SU-DHL-6 (cell line): Measurements from ENCODE around the gene TMEM191B.
"Not testable (repeated sequence)": the region's sequence is repeated elsewhere in the genome, so short reads cannot be mapped to it uniquely, and the experiment has no call there.

ENCODE experiments used
- H2AFZ ChIP-seq: fragments of 200-600 bp; sonication (generic); 2 replicates; pipeline ENCODE4 v1.6.1; 2014; ENCODE audit warnings: low read depth, mild to moderate bottlenecking, moderate library complexity, mixed read lengths, antibody characterized with exemption, low read length; ENCODE audit not compliant: severe bottlenecking
- H3F3A ChIP-seq: fragments of 200-600 bp; shearing (Covaris generic); 2 replicates; pipeline ENCODE4 v1.6.0; 2016; ENCODE audit warnings: antibody characterized with exemption, mild to moderate bottlenecking; ENCODE audit not compliant: insufficient read depth
- H3K27ac ChIP-seq: fragments of 200-600 bp; sonication (generic); 2 replicates; pipeline ENCODE4 v1.5.1; 2016; ENCODE audit warnings: low read depth, mild to moderate bottlenecking, low read length, moderate library complexity, mixed read lengths
- H3K27me3 ChIP-seq: fragments of 200-600 bp; sonication (generic), shearing (Covaris generic); 2 replicates; pipeline ENCODE4 v1.6.0; 2014; ENCODE audit warnings: mild to moderate bottlenecking, low read length
- H3K36me3 ChIP-seq: fragments of 200-600 bp; sonication (generic); 2 replicates; pipeline ENCODE4 v1.6.1; 2014; ENCODE audit warnings: mild to moderate bottlenecking, low read length, mixed read lengths
- H3K4me2 ChIP-seq: fragments of 300-600, 200-600 bp; shearing (Covaris generic), sonication (generic); 2 replicates; pipeline ENCODE4 v1.6.0; 2014; ENCODE audit warnings: low read length, low read depth, mild to moderate bottlenecking; ENCODE audit not compliant: poor library complexity, severe bottlenecking
- H3K4me3 ChIP-seq: fragments of 200-600 bp; sonication (generic); 2 replicates; pipeline ENCODE4 v1.5.1; 2014; ENCODE audit warnings: antibody characterized with exemption, low read length, mild to moderate bottlenecking, mixed read lengths; ENCODE audit not compliant: insufficient read depth, poor library complexity, severe bottlenecking
- H3K79me2 ChIP-seq: fragments of 200-600 bp; sonication (generic); 2 replicates; pipeline ENCODE4 v1.6.1; 2014; ENCODE audit warnings: mild to moderate bottlenecking, low read length, moderate library complexity; ENCODE audit not compliant: insufficient read depth
- H3K9ac ChIP-seq: fragments of 200-600 bp; sonication (generic); 2 replicates; pipeline ENCODE4 v1.7.0; 2014; ENCODE audit warnings: mild to moderate bottlenecking, low read length
- H3K9me2 ChIP-seq: fragments of 200-600 bp; sonication (generic); replicated peaks from 2 replicates; pipeline ENCODE4 v1.6.1; 2014; ENCODE audit warnings: low read length; ENCODE audit not compliant: insufficient read depth
- H3K9me3 ChIP-seq: fragments of 200-600 bp; sonication (generic); 2 replicates; pipeline ENCODE4 v1.6.1; 2014; ENCODE audit warnings: low read length, mixed read lengths; ENCODE audit not compliant: insufficient read depth
- H4K20me1 ChIP-seq: fragments of 200-600 bp; sonication (generic); 2 replicates; pipeline ENCODE4 v1.6.1; 2014; ENCODE audit warnings: low read depth, mild to moderate bottlenecking, antibody characterized with exemption, low read length, moderate library complexity, mixed read lengths

TMEM191B gene

DNA sequence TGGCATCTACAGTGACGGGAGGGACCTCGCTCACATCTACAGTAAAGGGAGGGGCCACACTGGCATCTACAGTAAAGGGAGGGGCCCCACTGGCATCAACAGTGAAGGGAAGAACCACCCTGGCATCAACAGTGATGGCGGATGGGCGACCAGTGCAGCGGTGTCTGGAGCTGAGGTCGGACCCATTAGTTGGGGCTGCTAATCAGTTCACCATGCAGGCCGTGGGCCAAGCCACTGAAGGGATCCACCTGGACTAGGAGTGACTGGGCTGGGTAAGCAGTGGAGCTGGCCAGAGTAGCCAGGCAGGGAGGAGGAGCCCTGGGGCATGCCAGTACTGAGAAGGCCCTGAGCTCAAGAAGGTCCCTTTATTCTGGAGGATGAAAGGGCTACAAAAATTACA, 23.4 kb downstream of the TMEM191B start:
- not testable (repeated sequence) for H3K4me3 ChIP-seq, H3K27ac ChIP-seq, H3K79me2 ChIP-seq, H3K9ac ChIP-seq, H2AFZ ChIP-seq, H3K4me2 ChIP-seq, H3K36me3 ChIP-seq, H3K9me3 ChIP-seq, H3F3A ChIP-seq, H3K27me3 ChIP-seq, H3K9me2 ChIP-seq, H4K20me1 ChIP-seq

DNA sequence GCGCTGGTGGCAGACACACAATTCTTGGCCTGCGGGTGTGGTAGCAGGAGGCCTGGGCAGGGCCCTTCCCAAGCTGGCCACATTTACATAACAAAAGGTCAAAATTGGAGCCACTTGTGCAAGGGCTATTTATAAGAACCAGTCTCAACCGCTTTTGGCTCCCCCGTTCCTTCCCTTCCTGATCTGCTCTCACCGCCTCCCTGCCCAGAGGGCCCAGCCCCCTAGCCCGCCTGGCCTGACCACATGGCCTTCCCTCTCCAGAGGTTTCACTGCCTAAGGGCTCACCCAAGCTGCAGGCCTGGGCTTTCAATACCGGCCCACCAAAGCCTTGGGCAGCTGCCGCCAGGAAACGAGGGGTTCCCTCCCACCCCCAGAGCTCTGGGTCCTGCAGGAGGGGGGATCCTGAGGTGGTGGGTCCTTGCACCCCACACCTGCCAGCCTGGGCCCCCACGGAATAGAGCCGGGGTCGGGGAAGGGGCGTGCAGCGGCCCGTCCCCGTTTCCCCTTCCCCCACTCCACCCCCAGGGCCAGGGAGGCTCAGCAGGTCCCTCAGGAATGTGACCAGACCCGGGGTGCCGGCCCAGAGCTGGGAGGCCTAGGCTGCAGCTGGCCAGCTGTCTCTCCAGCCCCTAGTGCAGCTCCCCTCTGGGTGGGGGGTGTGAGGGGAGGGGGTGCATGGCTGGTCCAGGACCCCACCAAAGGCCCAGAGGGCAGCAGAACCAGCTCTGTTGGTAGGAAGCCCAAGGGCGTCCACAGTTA, 25.4 kb downstream of the TMEM191B start:
- H3K79me2 ChIP-seq, H2AFZ ChIP-seq, H3K9ac ChIP-seq, H4K20me1 ChIP-seq, H3K4me2 ChIP-seq, H3K36me3 ChIP-seq, H3K27ac ChIP-seq, H3K4me3 ChIP-seq, H3K9me3 ChIP-seq, H3F3A ChIP-seq, H3K9me2 ChIP-seq, H3K27me3 ChIP-seq: not testable (repeated sequence)

DNA sequence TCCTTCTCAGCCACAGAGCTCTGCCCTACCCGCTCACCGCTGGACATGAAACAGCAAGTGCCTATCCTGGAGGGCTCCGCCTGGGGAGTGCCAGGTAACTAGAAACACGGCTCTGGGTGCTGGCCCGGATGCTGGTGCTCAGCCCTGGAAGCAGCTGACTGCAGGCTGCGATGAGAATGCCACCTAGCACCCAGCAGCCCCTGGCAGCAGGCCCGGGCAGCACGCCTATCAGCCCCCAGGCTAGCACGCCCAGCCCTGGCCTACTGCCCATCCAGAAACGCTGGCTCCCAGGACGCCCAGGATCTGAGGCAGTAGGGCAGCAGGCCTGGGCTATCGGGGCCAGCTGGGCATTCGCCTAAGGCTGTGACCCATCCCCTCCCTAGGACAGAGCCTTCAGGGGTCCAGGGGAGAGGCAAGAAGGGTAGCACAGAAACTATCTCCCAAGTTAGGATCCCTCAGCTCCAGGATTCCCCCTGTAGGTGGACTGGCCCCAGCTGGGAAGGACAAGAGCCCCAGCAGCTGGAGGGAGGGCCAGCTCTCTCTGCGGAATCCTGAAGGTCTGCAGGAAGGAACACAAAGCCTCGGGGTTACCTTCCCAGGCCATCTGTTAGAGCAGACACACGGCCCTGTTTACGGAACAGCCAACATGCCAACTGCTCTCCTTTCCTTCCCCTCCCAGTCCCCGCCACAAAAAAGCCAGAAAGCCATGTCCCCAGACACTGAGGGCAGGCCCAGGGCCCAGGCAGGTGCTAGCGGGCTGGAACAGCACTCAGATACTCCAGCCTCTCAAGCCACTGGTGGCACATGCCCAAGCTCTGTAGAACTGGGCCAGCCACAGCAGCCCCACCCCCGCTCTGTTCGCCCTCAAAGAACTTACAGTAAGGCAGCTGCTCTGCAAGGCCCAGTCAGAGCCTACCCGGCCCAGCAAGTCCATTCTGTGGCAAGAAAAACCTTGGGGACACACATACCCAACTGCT, 27.0 kb downstream of the TMEM191B start:
- not testable (repeated sequence) for H3F3A ChIP-seq, H3K4me3 ChIP-seq, H3K9me3 ChIP-seq, H3K4me2 ChIP-seq, H2AFZ ChIP-seq, H3K79me2 ChIP-seq, H3K9me2 ChIP-seq, H3K9ac ChIP-seq, H3K27me3 ChIP-seq, H3K27ac ChIP-seq, H3K36me3 ChIP-seq, H4K20me1 ChIP-seq

DNA sequence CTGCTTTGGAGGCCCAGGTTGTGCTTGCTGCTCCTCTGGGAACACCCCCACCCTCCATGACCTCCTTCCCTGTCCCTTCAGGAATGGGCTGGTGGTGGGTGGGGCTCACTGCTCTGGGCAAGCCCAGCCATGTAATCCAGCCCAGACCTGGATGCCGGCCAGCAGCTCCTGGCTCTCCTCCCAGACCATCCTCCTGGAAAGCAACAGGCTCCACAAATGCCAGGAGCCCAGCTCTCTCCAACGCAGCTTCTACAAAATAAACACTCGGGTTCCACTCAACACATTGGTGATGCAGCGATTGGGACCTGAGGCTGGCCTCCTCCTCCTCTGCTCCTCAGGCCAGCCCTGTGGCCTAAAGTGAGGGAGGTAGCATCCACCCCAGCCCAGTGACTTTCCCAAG, 30.9 kb downstream of the TMEM191B start:
- H3K27ac ChIP-seq, H3K79me2 ChIP-seq, H2AFZ ChIP-seq, H3K9me2 ChIP-seq, H3K36me3 ChIP-seq, H3K4me3 ChIP-seq, H3K9me3 ChIP-seq, H3F3A ChIP-seq, H4K20me1 ChIP-seq, H3K4me2 ChIP-seq, H3K27me3 ChIP-seq, H3K9ac ChIP-seq: not testable (repeated sequence)

GRCh38 chr22:18558939-18559338, 31.3 kb downstream of the TMEM191B start:
- not testable (repeated sequence) for H4K20me1 ChIP-seq, H3K4me2 ChIP-seq, H3K79me2 ChIP-seq, H3K4me3 ChIP-seq, H2AFZ ChIP-seq, H3K9ac ChIP-seq, H3K9me2 ChIP-seq, H3K36me3 ChIP-seq, H3F3A ChIP-seq, H3K9me3 ChIP-seq, H3K27me3 ChIP-seq, H3K27ac ChIP-seq

GRCh38 chr22:18560099-18560974, 32.7 kb downstream of the TMEM191B start:
- not testable (repeated sequence) for H3F3A ChIP-seq, H3K9me3 ChIP-seq, H3K4me3 ChIP-seq, H3K27me3 ChIP-seq, H4K20me1 ChIP-seq, H3K36me3 ChIP-seq, H3K9me2 ChIP-seq, H3K9ac ChIP-seq, H3K27ac ChIP-seq, H3K4me2 ChIP-seq, H2AFZ ChIP-seq, H3K79me2 ChIP-seq

DNA sequence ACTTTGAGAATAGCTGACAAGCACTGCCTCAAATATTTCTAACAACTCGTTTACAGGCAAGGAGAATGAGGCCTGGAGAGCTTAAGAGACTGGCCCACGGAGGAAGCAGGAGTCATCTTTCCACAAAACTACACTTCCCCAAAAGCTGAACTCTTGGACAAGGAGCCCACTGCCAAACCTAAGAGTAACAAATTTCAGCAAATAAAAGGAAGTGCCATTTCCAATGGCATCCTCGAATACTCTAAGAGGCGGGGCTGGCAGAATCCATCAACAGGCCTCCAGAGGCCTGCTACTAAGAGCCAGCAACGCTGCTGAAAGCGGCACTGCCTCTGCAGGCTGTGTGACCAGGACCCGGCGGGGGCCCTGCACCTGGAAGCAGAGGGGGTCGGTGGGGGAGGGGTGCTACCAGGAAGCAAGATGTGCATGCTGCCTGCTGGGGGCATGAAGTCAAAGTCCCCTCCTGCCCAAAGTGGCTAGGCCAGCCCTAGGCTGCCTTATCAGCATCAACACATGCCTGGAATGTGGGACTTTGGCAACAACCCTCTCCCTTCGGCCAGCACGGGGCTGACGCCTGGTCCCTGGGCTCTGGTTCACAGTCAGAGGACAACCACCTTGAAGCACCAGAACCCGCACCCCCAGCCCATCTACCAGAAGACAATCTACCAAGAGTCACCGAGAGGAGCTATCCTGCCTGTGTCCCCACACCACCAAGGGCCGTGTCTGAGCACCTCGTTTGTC, 43.1 kb downstream of the TMEM191B start:
- H3K4me3 ChIP-seq, H4K20me1 ChIP-seq, H3K9ac ChIP-seq, H3K27ac ChIP-seq, H3F3A ChIP-seq, H3K4me2 ChIP-seq, H3K27me3 ChIP-seq, H2AFZ ChIP-seq, H3K9me2 ChIP-seq, H3K9me3 ChIP-seq, H3K79me2 ChIP-seq, H3K36me3 ChIP-seq: not testable (repeated sequence)
